ENCODE data around the gene MYD88.
"Not testable (repeated sequence)": the region's sequence is repeated elsewhere in the genome, so short reads cannot be mapped to it uniquely, and the experiment has no call there.

Gene MYD88

GRCh38 chr3:38146504-38146903 lies 8.0 kb downstream of the MYD88 start:
- DNase-seq: peak in 1 of 2 donors; percentile 43

- peak; percentile 90 to 94 for DNase-seq
Observed at GRCh38 chr3:38147421-38147820, 9.0 kb downstream of the MYD88 start.

GRCh38 chr3:38148311-38148882 lies 9.9 kb downstream of the MYD88 start:
- DNase-seq: peak; percentile 72 to 94

GRCh38 chr3:38149708-38150107 lies 11.2 kb downstream of the MYD88 start:
- DNase-seq: peak; percentile 72 to 85

GRCh38 chr3:38150780-38151528 lies 12.5 kb downstream of the MYD88 start:
- DNase-seq: no peak

GRCh38 chr3:38151667-38152265 lies 13.3 kb downstream of the MYD88 start:
- DNase-seq: peak; percentile 72 to 87

GRCh38 chr3:38152609-38153008 lies 14.1 kb downstream of the MYD88 start:
- peak; percentile 67 to 86 for DNase-seq

GRCh38 chr3:38153221-38153620 lies 14.8 kb downstream of the MYD88 start:
- no peak for DNase-seq

GRCh38 chr3:38154033-38154494 lies 15.6 kb downstream of the MYD88 start:
- DNase-seq: peak; percentile 84 to 94

GRCh38 chr3:38154625-38155255 lies 16.3 kb downstream of the MYD88 start:
- peak; percentile 56 to 79 for DNase-seq

GRCh38 chr3:38155825-38156224 lies 17.4 kb downstream of the MYD88 start:
- no peak for DNase-seq

GRCh38 chr3:38157117-38157516 lies 18.7 kb downstream of the MYD88 start:
- no peak for DNase-seq

- DNase-seq: no peak
Observed at GRCh38 chr3:38157595-38157994, 19.1 kb downstream of the MYD88 start.

- DNase-seq: no peak
Observed at GRCh38 chr3:38158472-38158871, 20.0 kb downstream of the MYD88 start.

GRCh38 chr3:38160704-38161103 lies 22.2 kb downstream of the MYD88 start:
- DNase-seq: not testable (repeated sequence)

- no peak for DNase-seq
Observed at GRCh38 chr3:38163117-38163840, 24.8 kb downstream of the MYD88 start.

GRCh38 chr3:38163841-38164642 lies 25.6 kb downstream of the MYD88 start:
- DNase-seq: no peak

- DNase-seq: no peak
Observed at GRCh38 chr3:38164643-38164951, 26.1 kb downstream of the MYD88 start.

- DNase-seq: peak; percentile 100
Observed at GRCh38 chr3:38164952-38165721, 26.7 kb downstream of the MYD88 start, which contains the start of gene OXSR1. OXSR1 (plus strand) TSS chr3:38165537; CDS start chr3:38165877, 340 bp downstream.

- DNase-seq: peak in 1 of 2 donors; percentile 35
Observed at GRCh38 chr3:38165722-38166387, 27.4 kb downstream of the MYD88 start.

- no peak for DNase-seq
Observed at GRCh38 chr3:38167591-38167990, 29.1 kb downstream of the MYD88 start.
